ENCODE data around the gene ZFYVE21. TPM values are rescaled to one million over a fixed set of nuclear protein-coding genes. Genes with fewer than 3 reads are reported as not detected.

ZFYVE21 gene
- total RNA-seq, 1 experiment from 2014 or later = 28.4 TPM

- H3K27me3 ChIP-seq (ENCODE audit: low read length) = no peaks in the 10 kb centered on the region
- H4K20me1 ChIP-seq (ENCODE audit: insufficient read depth, low read depth, low read length) = no peaks in the 10 kb centered on the region
- DNase-seq = no peak
Measured at GRCh38 chr14:103753774-103754173, 38.2 kb downstream of the ZFYVE21 start.

GRCh38 chr14:103755060-103755459, 39.5 kb downstream of the ZFYVE21 start:
- Histone ChIP-seq H4K20me1 (ENCODE audit: insufficient read depth, low read depth, low read length) (no peaks in the 10 kb centered on the region), H3K4me3 (ENCODE audit: low read length) (no peak overlapping the region), H2AFZ (ENCODE audit: low read length) (no peak overlapping the region), H3K9me2 (replicated peaks; ENCODE audit: insufficient read depth, low read length) (no peaks in the 10 kb centered on the region), H3K4me2 (ENCODE audit: low read depth, low read length, poor library complexity, severe bottlenecking) (no peak overlapping the region), H3K9me3 (ENCODE audit: low read length) (no peaks in the 10 kb centered on the region), H3K9ac (ENCODE audit: low read length) (no peak overlapping the region), H3K27me3 (ENCODE audit: low read length) (no peaks in the 10 kb centered on the region), H3K36me3 (ENCODE audit: insufficient read depth, low read length) (no peaks in the 10 kb centered on the region), H3K27ac (ENCODE audit: low read length) (no peak overlapping the region), H3K79me2 (ENCODE audit: low read length) (no peaks in the 10 kb centered on the region), H3K4me1 (ENCODE audit: low read length) (no peaks in the 10 kb centered on the region)
- DNase-seq = no peak

More at GRCh38 chr14:103753774-103754173, 38.2 kb downstream of the ZFYVE21 start:
- H3K4me1 ChIP-seq (ENCODE audit: low read length) = no peaks in the 10 kb centered on the region
- no peak overlapping the region for H3K4me3 ChIP-seq (ENCODE audit: low read length)
- no peaks in the 10 kb centered on the region for H3K9me2 ChIP-seq (replicated peaks; ENCODE audit: insufficient read depth, low read length)
- no peaks in the 10 kb centered on the region for H3K36me3 ChIP-seq (ENCODE audit: insufficient read depth, low read length)
- H3K9me3 ChIP-seq (ENCODE audit: low read length) = no peaks in the 10 kb centered on the region
- no peak overlapping the region for H3K9ac ChIP-seq (ENCODE audit: low read length)
- H3K4me2 ChIP-seq (ENCODE audit: low read depth, low read length, poor library complexity, severe bottlenecking) = no peak overlapping the region
- no peak overlapping the region for H3K27ac ChIP-seq (ENCODE audit: low read length)
- H2AFZ ChIP-seq (ENCODE audit: low read length) = no peak overlapping the region
- H3K79me2 ChIP-seq (ENCODE audit: low read length) = no peaks in the 10 kb centered on the region

- H2AFZ ChIP-seq (ENCODE audit: low read length) = no peak overlapping the region
- no peaks in the 10 kb centered on the region for H3K9me3 ChIP-seq (ENCODE audit: low read length)
- H3K4me1 ChIP-seq (ENCODE audit: low read length) = peaks cover 7% of the 10 kb centered on the region
- H3K27ac ChIP-seq (ENCODE audit: low read length) = no peak overlapping the region
- H3K4me3 ChIP-seq (ENCODE audit: low read length) = no peak overlapping the region
- H3K9me2 ChIP-seq (replicated peaks; ENCODE audit: insufficient read depth, low read length) = no peaks in the 10 kb centered on the region
- DNase-seq = no peak
- no peaks in the 10 kb centered on the region for H3K27me3 ChIP-seq (ENCODE audit: low read length)
- H3K4me2 ChIP-seq (ENCODE audit: low read depth, low read length, poor library complexity, severe bottlenecking) = no peak overlapping the region
- H4K20me1 ChIP-seq (ENCODE audit: insufficient read depth, low read depth, low read length) = no peaks in the 10 kb centered on the region
- no peaks in the 10 kb centered on the region for H3K79me2 ChIP-seq (ENCODE audit: low read length)
- no peak overlapping the region for H3K9ac ChIP-seq (ENCODE audit: low read length)
- H3K36me3 ChIP-seq (ENCODE audit: insufficient read depth, low read length) = no peaks in the 10 kb centered on the region
Measured at GRCh38 chr14:103758059-103758776, 42.6 kb downstream of the ZFYVE21 start.

GRCh38 chr14:103762036-103762435, 46.4 kb downstream of the ZFYVE21 start:
- H4K20me1 ChIP-seq (ENCODE audit: insufficient read depth, low read depth, low read length) = no peaks in the 10 kb centered on the region
- no peak overlapping the region for H3K4me2 ChIP-seq (ENCODE audit: low read depth, low read length, poor library complexity, severe bottlenecking)
- H3K36me3 ChIP-seq (ENCODE audit: insufficient read depth, low read length) = no peaks in the 10 kb centered on the region
- no peak overlapping the region for H3K9ac ChIP-seq (ENCODE audit: low read length)
- no peak overlapping the region for H2AFZ ChIP-seq (ENCODE audit: low read length)
- DNase-seq = no peak
- no peaks in the 10 kb centered on the region for H3K79me2 ChIP-seq (ENCODE audit: low read length)
- no peaks in the 10 kb centered on the region for H3K27me3 ChIP-seq (ENCODE audit: low read length)
- H3K9me2 ChIP-seq (replicated peaks; ENCODE audit: insufficient read depth, low read length) = no peaks in the 10 kb centered on the region
- H3K27ac ChIP-seq (ENCODE audit: low read length) = no peak overlapping the region
- H3K9me3 ChIP-seq (ENCODE audit: low read length) = no peaks in the 10 kb centered on the region
- peaks cover 20% of the 10 kb centered on the region for H3K4me1 ChIP-seq (ENCODE audit: low read length)
- H3K4me3 ChIP-seq (ENCODE audit: low read length) = no peak overlapping the region

- Histone ChIP-seq H2AFZ (ENCODE audit: low read length) (no peak overlapping the region), H3K4me2 (ENCODE audit: low read depth, low read length, poor library complexity, severe bottlenecking) (no peak overlapping the region)
Measured at GRCh38 chr14:103762541-103762940, 46.9 kb downstream of the ZFYVE21 start.

GRCh38 chr14:103763730-103764488, 48.3 kb downstream of the ZFYVE21 start:
- Histone ChIP-seq H4K20me1 (ENCODE audit: insufficient read depth, low read depth, low read length) (no peaks in the 10 kb centered on the region), H2AFZ (ENCODE audit: low read length) (peak overlapping the region; percentile 39; the same call in 1 of the 2 replicates), H3K4me3 (ENCODE audit: low read length) (peak overlapping the region; percentile 23), H3K4me1 (ENCODE audit: low read length) (peaks cover 20% of the 10 kb centered on the region), H3K27me3 (ENCODE audit: low read length) (no peaks in the 10 kb centered on the region), H3K9ac (ENCODE audit: low read length) (no peak overlapping the region), H3K9me3 (ENCODE audit: low read length) (no peaks in the 10 kb centered on the region), H3K27ac (ENCODE audit: low read length) (no peak overlapping the region), H3K79me2 (ENCODE audit: low read length) (no peaks in the 10 kb centered on the region), H3K9me2 (replicated peaks; ENCODE audit: insufficient read depth, low read length) (no peaks in the 10 kb centered on the region), H3K4me2 (ENCODE audit: low read depth, low read length, poor library complexity, severe bottlenecking) (peak overlapping the region; percentile 38), H3K36me3 (ENCODE audit: insufficient read depth, low read length) (no peaks in the 10 kb centered on the region)
- DNase-seq = peak; percentile 57

More at GRCh38 chr14:103762541-103762940, 46.9 kb downstream of the ZFYVE21 start:
- no peaks in the 10 kb centered on the region for H3K36me3 ChIP-seq (ENCODE audit: insufficient read depth, low read length)
- H3K9me3 ChIP-seq (ENCODE audit: low read length) = no peaks in the 10 kb centered on the region
- no peak for DNase-seq
- no peak overlapping the region for H3K9ac ChIP-seq (ENCODE audit: low read length)
- no peaks in the 10 kb centered on the region for H3K79me2 ChIP-seq (ENCODE audit: low read length)
- H3K27me3 ChIP-seq (ENCODE audit: low read length) = no peaks in the 10 kb centered on the region
- H3K27ac ChIP-seq (ENCODE audit: low read length) = no peak overlapping the region
- H4K20me1 ChIP-seq (ENCODE audit: insufficient read depth, low read depth, low read length) = no peaks in the 10 kb centered on the region
- H3K4me3 ChIP-seq (ENCODE audit: low read length) = no peak overlapping the region
- peaks cover 20% of the 10 kb centered on the region for H3K4me1 ChIP-seq (ENCODE audit: low read length)
- H3K9me2 ChIP-seq (replicated peaks; ENCODE audit: insufficient read depth, low read length) = no peaks in the 10 kb centered on the region

GRCh38 chr14:103765526-103765925, 49.9 kb downstream of the ZFYVE21 start:
- Histone ChIP-seq H3K9ac (ENCODE audit: low read length) (no peak overlapping the region), H2AFZ (ENCODE audit: low read length) (no peak overlapping the region), H3K79me2 (ENCODE audit: low read length) (no peaks in the 10 kb centered on the region), H3K9me3 (ENCODE audit: low read length) (no peaks in the 10 kb centered on the region), H4K20me1 (ENCODE audit: insufficient read depth, low read depth, low read length) (no peaks in the 10 kb centered on the region), H3K27ac (ENCODE audit: low read length) (no peak overlapping the region), H3K36me3 (ENCODE audit: insufficient read depth, low read length) (no peaks in the 10 kb centered on the region), H3K4me2 (ENCODE audit: low read depth, low read length, poor library complexity, severe bottlenecking) (no peak overlapping the region), H3K27me3 (ENCODE audit: low read length) (no peaks in the 10 kb centered on the region), H3K9me2 (replicated peaks; ENCODE audit: insufficient read depth, low read length) (no peaks in the 10 kb centered on the region), H3K4me3 (ENCODE audit: low read length) (no peak overlapping the region), H3K4me1 (ENCODE audit: low read length) (peaks cover 20% of the 10 kb centered on the region)
- no peak for DNase-seq

- Histone ChIP-seq H3K4me2 (ENCODE audit: low read depth, low read length, poor library complexity, severe bottlenecking) (no peak overlapping the region), H3K27me3 (ENCODE audit: low read length) (no peaks in the 10 kb centered on the region; the same call in 1 of the 2 replicates), H3K9me2 (replicated peaks; ENCODE audit: insufficient read depth, low read length) (no peaks in the 10 kb centered on the region), H2AFZ (ENCODE audit: low read length) (no peak overlapping the region), H4K20me1 (ENCODE audit: insufficient read depth, low read depth, low read length) (no peaks in the 10 kb centered on the region), H3K79me2 (ENCODE audit: low read length) (no peaks in the 10 kb centered on the region), H3K4me3 (ENCODE audit: low read length) (no peak overlapping the region), H3K9ac (ENCODE audit: low read length) (no peak overlapping the region), H3K27ac (ENCODE audit: low read length) (no peak overlapping the region), H3K36me3 (ENCODE audit: insufficient read depth, low read length) (no peaks in the 10 kb centered on the region), H3K9me3 (ENCODE audit: low read length) (peaks cover 3% of the 10 kb centered on the region; the same call in 1 of the 2 replicates), H3K4me1 (ENCODE audit: low read length) (peaks cover 13% of the 10 kb centered on the region)
- no peak for DNase-seq
Measured at GRCh38 chr14:103767336-103767894, 51.8 kb downstream of the ZFYVE21 start.
